SK-N-SH (cell line): ENCODE measurements around the gene PDZK1.
"Not testable (repeated sequence)": the region's sequence is repeated elsewhere in the genome, so short reads cannot be mapped to it uniquely, and the experiment has no call there.

Source experiments
- EP300 ChIP-seq, 2 experiments: IDR thresholded peaks; 2 replicates each; pipeline versions ENCODE4 v1.4.0 to v1.6.1; 2012; ENCODE audit warnings: borderline replicate concordance in 1 of 2, low read depth in 1 of 2, low read length in 1 of 2
- EZH2phosphoT487 ChIP-seq: fragments of 200-600 bp; sonication (generic); IDR thresholded peaks from 2 replicates; pipeline ENCODE4 v1.6.1; 2017; ENCODE audit warnings: low read depth, mixed run types, mild to moderate bottlenecking, antibody characterized with exemption, moderate library complexity, borderline replicate concordance
- GABPA ChIP-seq: IDR thresholded peaks from 2 replicates; pipeline ENCODE4 v1.4.0; 2012; ENCODE audit warnings: low read depth, mild to moderate bottlenecking
- GATA2 ChIP-seq: sonication (generic); formaldehyde crosslinking; IDR thresholded peaks from 2 replicates; pipeline ENCODE4 v1.5.0; 2020; ENCODE audit warnings: mild to moderate bottlenecking, missing genetic modification reagents
- IRF3 ChIP-seq: fragments of 150-350 bp; IDR thresholded peaks from 2 replicates; pipeline ENCODE4 v1.6.1; 2016; ENCODE audit warnings: mild to moderate bottlenecking, low read depth, low read length
- MAX ChIP-seq: IDR thresholded peaks from 2 replicates; pipeline ENCODE4 v1.4.0; 2012; ENCODE audit warnings: low read depth
- MXI1 ChIP-seq: IDR thresholded peaks from 2 replicates; pipeline ENCODE4 v1.6.1; 2012; ENCODE audit warnings: mild to moderate bottlenecking, low read depth, low read length, improper control_type of control experiment
- NRF1 ChIP-seq: IDR thresholded peaks from 2 replicates; pipeline ENCODE4 v1.6.1; 2012; ENCODE audit warnings: low read depth, mild to moderate bottlenecking, low read length
- POLR2AphosphoS5 ChIP-seq: IDR thresholded peaks from 2 replicates; pipeline ENCODE4 v1.6.1; 2012; ENCODE audit warnings: low read depth, low read length
- RCOR1 ChIP-seq: fragments of 150-350 bp; IDR thresholded peaks from 2 replicates; pipeline ENCODE4 v1.6.1; 2017; ENCODE audit warnings: antibody characterized with exemption, low read length
- TF ChIP-seq, protein P1 (sequence below): fragments of 200-600 bp; sonication (generic); IDR thresholded peaks from 2 replicates; pipeline ENCODE4 v1.6.1; 2017; ENCODE audit warnings: antibody characterized with exemption, mild to moderate bottlenecking, moderate library complexity

DNA sequence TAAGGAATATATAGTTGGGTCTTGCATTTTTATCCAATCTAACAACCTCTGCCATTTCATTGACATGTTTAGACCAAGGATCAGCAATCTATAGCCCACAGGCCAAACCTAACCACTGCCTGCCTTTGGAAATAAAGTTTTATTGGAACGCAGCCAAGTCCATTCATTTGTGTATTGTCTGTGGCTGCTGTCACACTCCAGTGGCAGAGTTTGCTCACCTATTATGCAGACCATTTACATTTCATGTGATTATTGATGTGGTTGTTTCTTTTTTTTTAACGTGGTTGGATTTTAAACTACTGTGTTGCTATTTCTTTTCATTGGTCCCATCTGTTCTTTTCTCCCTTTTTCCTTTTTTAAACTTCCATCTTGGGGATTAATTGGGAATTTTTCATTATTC, 44.7 kb downstream of the PDZK1 start:
- not testable (repeated sequence) for TF ChIP-seq GATA2; NRF1; IRF3; POLR2AphosphoS5; MAX; RCOR1; GABPA; MXI1; EP300 (IDR thresholded peaks at IDR 0.05; ENCODE audit: borderline replicate concordance in 1 of 2, low read depth in 1 of 2, low read length in 1 of 2); EZH2phosphoT487
- TF ChIP-seq, protein P1, sequence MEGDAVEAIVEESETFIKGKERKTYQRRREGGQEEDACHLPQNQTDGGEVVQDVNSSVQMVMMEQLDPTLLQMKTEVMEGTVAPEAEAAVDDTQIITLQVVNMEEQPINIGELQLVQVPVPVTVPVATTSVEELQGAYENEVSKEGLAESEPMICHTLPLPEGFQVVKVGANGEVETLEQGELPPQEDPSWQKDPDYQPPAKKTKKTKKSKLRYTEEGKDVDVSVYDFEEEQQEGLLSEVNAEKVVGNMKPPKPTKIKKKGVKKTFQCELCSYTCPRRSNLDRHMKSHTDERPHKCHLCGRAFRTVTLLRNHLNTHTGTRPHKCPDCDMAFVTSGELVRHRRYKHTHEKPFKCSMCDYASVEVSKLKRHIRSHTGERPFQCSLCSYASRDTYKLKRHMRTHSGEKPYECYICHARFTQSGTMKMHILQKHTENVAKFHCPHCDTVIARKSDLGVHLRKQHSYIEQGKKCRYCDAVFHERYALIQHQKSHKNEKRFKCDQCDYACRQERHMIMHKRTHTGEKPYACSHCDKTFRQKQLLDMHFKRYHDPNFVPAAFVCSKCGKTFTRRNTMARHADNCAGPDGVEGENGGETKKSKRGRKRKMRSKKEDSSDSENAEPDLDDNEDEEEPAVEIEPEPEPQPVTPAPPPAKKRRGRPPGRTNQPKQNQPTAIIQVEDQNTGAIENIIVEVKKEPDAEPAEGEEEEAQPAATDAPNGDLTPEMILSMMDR: not testable (repeated sequence)
